Endometrial microvascular endothelial cells (primary cell): Measurements from ENCODE around the gene PFDN1. TPM values are rescaled to one million over a fixed set of nuclear protein-coding genes. Genes with fewer than 3 reads are reported as not detected.

Experiments used
- in situ Hi-C: cut with HindIII; loops from 2 replicates; pipeline ENCODE4 v1.10.0; 2017; ENCODE audit warnings: low sequenced_read_pairs, low pct_unique_long_range_greater_than_20kb; ENCODE audit errors: inconsistent ontology term
- total RNA-seq: library from RNA; depleted of rRNA; stranded (reverse); fragments of >200 nt; gene quantifications from one replicate; pipeline ENCODE4 v1.2.3, GENCODE V29; 2015; ENCODE audit errors: inconsistent ontology term

The PFDN1 gene
- total RNA-seq, 1 donor from 2014 or later, result 180 TPM

DNA sequence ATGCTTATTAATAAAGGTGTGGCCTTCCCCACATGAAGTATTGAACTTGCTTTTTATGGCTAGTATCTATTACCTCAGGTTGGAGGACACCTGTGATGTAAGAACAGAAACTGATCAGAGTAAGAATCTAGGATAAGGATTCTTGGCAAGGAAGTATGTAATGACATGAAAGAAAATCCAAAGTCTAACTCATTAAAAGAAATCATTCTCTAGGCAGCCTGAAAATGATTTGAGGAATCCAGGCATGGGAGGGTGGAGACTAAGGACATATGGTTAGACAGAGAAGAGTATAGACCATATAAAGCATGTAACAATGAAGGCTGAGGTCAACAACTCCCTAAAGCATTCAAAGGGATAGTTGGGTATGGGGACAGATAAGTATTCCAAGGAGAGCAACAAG lies 32.9 kb downstream of the PFDN1 start:
- in situ Hi-C loops, result no loop called here

DNA sequence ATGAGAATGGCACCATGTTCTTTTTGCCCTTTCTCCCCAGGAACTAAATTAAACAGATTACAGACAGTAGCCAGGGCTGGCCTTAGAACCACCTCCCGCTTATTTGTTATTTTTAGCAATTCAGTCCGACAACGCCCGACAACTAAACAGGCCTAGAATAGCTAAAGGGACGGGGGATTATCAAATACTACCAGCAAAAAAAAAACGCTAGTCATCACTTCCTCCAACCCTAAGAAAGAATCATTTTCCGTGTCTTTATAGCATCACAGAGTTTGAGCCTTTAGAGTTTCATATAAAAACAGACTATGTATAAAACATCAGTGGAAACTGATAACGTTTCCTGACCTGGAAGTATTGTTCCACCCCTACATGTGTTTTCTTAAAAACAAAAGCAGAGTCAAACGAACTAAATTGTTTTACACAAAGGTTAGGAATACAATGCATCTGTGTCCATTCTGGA lies 35.3 kb downstream of the PFDN1 start:
- in situ Hi-C loops, result no loop called here

GRCh38 chr5:140267201-140267540 lies 35.7 kb downstream of the PFDN1 start:
- in situ Hi-C loops, result no loop called here

DNA sequence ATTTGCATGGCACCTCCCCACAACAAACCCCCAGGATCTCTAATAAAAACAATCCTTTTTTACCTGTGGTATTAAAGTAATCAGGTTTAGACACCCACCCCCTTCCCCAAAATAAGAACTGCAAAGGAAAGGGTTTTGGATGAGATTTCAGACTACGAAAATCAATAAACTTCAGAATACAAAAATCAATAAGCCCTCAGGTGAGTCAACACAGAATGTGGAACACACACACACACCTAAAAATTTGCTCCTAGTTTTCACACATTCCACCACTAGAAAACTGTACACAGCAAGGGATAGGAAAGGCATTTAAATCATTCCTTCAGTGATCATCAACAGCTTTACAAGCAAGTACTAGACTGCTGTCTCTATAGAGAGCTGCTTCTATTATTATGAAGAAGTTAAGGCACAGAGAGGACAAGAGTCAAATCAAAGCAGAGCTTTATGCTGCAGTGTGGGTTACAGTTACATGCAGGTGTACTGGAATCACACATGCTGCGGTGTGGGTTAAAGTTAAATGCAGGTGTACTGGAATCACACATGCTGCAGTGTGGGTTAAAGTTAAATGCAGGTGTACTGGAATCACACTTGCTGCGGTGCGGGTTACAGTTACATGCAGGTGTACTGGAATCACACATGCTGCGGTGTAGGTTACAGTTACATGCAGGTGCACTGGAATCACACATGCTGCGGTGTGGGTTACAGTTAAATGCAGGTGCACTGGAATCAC lies 36.3 kb downstream of the PFDN1 start:
- in situ Hi-C loops, result no loop called here

DNA sequence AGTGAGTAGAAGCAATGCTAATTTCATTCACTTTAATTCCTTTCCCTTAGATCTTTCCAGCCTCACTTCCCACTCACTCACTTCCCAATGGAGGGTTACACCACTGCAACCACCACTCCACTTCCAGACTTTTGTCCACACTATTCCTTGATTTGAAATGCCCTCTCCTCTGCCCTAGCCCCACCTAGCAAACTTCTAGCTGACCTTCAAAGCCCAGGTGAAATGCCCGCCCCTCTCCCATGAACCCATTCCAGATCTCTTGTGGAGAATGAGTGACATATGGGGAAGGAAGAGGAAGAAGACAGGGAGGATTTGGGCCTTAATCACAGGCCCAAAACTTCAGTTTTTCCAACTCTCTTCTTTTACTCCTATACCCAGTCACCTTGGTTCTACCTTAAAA lies 37.1 kb downstream of the PFDN1 start:
- in situ Hi-C loops, result no loop called here

GRCh38 chr5:140262839-140263238 lies 40.1 kb downstream of the PFDN1 start:
- in situ Hi-C loops, result no loop called here

DNA sequence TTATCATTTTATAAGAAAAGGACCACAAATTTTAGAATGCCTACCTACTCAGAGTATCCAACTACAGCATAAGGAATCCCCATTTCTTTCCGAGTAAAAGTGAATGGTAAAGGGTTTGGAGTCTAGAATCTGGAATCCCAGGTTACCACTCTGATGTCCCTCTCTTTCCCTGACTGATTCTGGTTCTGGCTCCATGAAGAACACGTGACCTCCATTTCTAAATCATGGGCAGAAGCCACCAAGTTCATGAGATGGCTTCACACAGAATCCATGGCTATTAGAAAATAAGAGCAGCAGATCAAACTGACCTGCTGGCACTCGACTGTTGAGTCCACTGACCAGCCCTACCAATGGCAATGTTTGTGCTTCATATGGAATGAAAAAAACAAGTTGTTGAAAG lies 40.7 kb downstream of the PFDN1 start:
- in situ Hi-C loops, result no loop called here

- in situ Hi-C loops, result no loop called here
Observed at GRCh38 chr5:140261403-140262171, 41.3 kb downstream of the PFDN1 start.

DNA sequence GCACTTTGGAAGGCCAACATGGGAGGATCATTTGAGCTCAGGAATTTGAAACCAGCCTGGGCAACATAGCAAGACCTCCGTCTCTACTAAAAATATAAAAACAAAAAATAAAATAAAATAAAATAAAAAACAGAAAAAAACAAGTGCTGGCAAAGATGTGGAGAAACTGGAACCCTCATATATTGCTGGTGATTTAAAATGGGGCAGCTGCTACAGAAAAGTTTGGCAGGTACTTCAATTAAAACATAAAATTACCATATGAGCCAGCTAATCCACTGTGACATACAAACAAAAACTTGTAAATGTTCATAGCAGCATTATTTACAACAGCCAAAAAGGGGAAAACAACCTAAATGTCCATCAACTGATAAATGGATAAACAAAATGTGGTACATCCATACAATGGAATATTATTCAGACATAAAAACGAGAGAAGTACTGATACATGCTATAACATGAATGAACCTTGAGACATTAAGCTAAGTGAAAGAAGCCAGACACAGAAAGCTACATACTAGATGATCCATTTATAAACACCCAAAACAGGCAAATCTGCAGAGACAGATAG lies 42.7 kb downstream of the PFDN1 start:
- in situ Hi-C loops, result no loop called here

GRCh38 chr5:140259500-140259899 lies 43.4 kb downstream of the PFDN1 start:
- in situ Hi-C loops, result no loop called here

DNA sequence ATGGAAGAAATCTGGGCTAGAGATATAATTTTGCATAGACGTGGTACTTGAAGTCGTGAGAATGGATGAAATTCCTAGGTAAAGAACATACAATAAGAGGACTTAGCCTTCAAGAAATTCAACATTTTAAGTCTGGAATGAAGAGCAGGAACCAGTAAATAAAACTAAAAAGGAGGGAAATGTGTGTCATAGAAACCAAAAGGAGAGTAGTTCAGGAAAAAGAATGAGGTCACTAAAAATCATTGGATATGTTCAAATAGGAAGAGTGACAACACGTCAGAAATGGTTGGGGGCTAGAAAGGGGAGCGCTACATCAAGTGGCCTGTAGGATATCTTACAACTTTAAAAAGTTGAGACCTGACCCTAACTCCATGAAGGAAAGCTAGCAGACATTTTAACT lies 44.0 kb downstream of the PFDN1 start:
- in situ Hi-C loops, result no loop called here

DNA sequence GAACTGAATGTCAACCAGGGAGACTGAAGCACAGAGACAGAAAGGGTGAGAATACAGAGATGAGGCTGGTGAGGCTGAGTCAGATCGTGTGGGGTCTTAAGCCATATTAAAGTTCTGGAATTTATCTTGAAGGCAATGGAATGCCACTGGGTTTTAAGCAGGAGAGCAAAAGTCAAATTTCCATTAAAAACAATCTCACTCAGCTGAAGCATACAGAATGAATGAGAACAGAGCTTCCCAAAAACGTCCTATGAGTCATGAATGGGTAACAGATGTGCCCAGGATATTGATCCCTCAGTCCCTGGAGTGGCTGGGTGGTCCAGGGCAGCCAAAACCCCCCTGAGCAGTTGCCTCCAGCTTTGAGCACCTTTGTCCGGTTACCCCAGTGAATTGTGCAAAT lies 44.9 kb downstream of the PFDN1 start:
- in situ Hi-C loops, result no loop called here

GRCh38 chr5:140256726-140257125 lies 46.2 kb downstream of the PFDN1 start:
- in situ Hi-C loops, result no loop called here

- in situ Hi-C loops, result no loop called here
Observed at GRCh38 chr5:140255460-140256157, 47.3 kb downstream of the PFDN1 start.

DNA sequence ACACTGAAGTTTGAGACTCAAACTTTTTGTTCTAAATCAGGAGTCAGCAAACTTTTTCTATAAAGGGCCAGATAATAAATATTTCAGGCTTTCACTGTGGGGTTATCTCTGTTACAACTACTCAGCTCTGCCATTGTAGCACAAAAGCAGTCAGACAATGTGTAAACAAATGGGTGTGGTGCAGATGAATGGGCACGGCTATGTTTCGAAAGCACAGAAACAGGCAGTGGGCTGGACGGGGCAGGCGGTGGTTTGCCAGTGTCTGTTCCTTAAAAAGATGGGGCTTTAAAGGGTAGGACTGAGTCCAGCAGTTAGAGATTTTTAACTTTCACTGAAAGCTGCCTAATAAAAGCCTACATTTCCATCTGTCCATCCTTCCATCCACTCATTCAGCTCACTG lies 48.9 kb downstream of the PFDN1 start:
- in situ Hi-C loops, result no loop called here

- in situ Hi-C loops, result no loop called here
Observed at GRCh38 chr5:140252470-140253126, 50.3 kb downstream of the PFDN1 start.

DNA sequence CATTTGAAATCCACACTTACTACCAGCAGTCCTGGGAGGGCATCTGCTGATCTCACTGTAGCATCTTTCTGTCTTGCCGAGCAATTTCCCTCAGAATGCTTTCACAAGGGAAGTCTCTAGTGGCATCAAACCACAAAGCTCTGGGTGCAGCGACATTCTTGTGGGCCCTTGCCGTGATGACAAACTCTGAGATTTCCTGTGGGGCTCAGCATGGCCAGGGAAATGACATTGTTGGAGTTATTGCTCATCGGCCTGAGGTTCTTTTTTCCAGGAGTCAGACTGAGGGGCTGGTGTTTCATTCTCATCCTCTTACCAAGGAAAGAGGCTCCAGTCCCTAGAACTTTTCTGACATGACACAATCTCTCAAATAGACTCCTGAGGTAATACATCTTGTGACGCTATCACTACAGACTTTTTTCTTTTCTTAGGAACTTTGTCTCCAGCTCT lies 51.4 kb downstream of the PFDN1 start:
- in situ Hi-C loops, result no loop called here

- in situ Hi-C loops, result no loop called here
Observed at GRCh38 chr5:140250386-140250785, 52.5 kb downstream of the PFDN1 start.

DNA sequence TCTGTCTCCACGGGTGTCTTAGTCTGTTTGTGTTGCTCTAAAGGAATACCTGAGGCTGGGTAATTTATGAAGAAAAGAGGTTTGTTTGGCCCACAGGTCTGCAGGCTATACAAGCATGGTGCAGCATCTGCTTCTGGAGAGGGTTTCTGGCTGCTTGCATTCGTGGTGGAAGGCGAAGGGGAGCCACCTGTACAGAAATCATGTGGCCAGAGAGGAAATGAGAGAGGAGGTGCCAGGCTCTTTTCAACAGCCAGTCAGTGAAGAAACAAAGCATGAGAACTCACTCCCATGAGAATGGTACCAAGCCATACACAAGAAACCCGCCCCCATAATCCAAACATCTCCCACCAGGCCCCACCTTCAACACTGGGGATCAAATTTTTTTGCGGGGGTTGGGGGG lies 53.4 kb downstream of the PFDN1 start:
- in situ Hi-C loops, result no loop called here
